GM10248 (cell line): ENCODE results near the gene KAT2A.
A peak's percentile ranks its signal among the peaks of the same experiment; 100 is the strongest.

Experiments used
- CTCF ChIA-PET: fragments of 300-600 bp; sonication (Branson Sonifier 250); formaldehyde crosslinking; extraction: SDS; loops from one replicate; lab custom pipeline; 2021; ENCODE audit warnings: antibody characterized with exemption; lab: Yijun Ruan, JAX
- POLR2A ChIA-PET: fragments of 350-650 bp; sonication (Branson Sonifier 250); formaldehyde crosslinking; extraction: SDS; loops from one replicate; lab custom pipeline; 2020; ENCODE audit warnings: antibody characterized with exemption; lab: Yijun Ruan, JAX
- DNase-seq: peaks from one replicate; pipeline ENCODE4 v3.0.0; 2012; ENCODE audit errors: extremely low spot score
- CTCF ChIP-seq: IDR thresholded peaks from 2 replicates; pipeline ENCODE4 v1.5.1; 2012; ENCODE audit warnings: mild to moderate bottlenecking, low read depth; ENCODE audit errors: extremely low read depth, missing control alignments, control extremely low read depth

Gene KAT2A

GRCh38 chr17:42107597-42108576, 13.3 kb downstream of the KAT2A start:
- ChIA-PET POLR2A (interaction anchor here (0.7 kb wide), 1 partner anchor 10 kb away, joined by 3 read pairs; no protein-coding TSS in a partner anchor), CTCF (interaction anchor here (0.8 to 5.9 kb wide), 5 partner anchors 9 to 83 kb away, joined by 3 to 35 read pairs (median 7); partner anchors contain the start of gene ZNF385C)
- DNase-seq, result peak; percentile 98

GRCh38 chr17:42107124-42107523, 14.0 kb downstream of the KAT2A start:
- no peak for DNase-seq
- ChIA-PET POLR2A (no interaction called here), CTCF (interaction anchor here (1.3 to 5.9 kb wide), 4 partner anchors 11 to 82 kb away, joined by 4 to 35 read pairs (median 8); no protein-coding TSS in a partner anchor)
- no peak for TF ChIP-seq CTCF

More at GRCh38 chr17:42107597-42108576, 13.3 kb downstream of the KAT2A start:
- TF ChIP-seq CTCF, result no peak

- DNase-seq, result no peak
- ChIA-PET POLR2A (no interaction called here), CTCF (interaction anchor here (0.6 to 5.9 kb wide), 4 partner anchors 12 to 143 kb away, joined by 3 to 35 read pairs (median 3); partner anchors contain the start of gene DNAJC7)
- TF ChIP-seq CTCF, result no peak
Observed at GRCh38 chr17:42106009-42106408, 15.2 kb downstream of the KAT2A start.

- no peak for DNase-seq
- no peak for TF ChIP-seq CTCF
- POLR2A ChIA-PET, result no interaction called here
- CTCF ChIA-PET, result interaction anchor here (0.7 to 7.0 kb wide), 5 partner anchors 9 to 85 kb away, joined by 3 to 62 read pairs (median 3); partner anchors contain the start of gene NKIRAS2
Observed at GRCh38 chr17:42104264-42104663, 16.9 kb downstream of the KAT2A start.

GRCh38 chr17:42103221-42103954, 17.8 kb downstream of the KAT2A start:
- TF ChIP-seq CTCF, result no peak
- ChIA-PET CTCF (interaction anchor here (0.7 to 7.0 kb wide), 9 partner anchors 8 to 84 kb away, joined by 3 to 62 read pairs (median 3); partner anchors contain the start of gene NKIRAS2), POLR2A (no interaction called here)
- no peak for DNase-seq
